ENCODE measurements around the gene CSMD2. TPM values are rescaled to one million over a fixed set of nuclear protein-coding genes. Genes with fewer than 3 reads are reported as not detected.

Gene CSMD2
- total RNA-seq, 2 experiments from 2014 or later: not detected

- H3K36me3 Mint-ChIP-seq (ENCODE audit: low read depth): no peaks in the 10 kb centered on the region
- POLR2A ChIA-PET: no interaction called here
- no peak for DNase-seq
- no peaks in the 10 kb centered on the region for H3K4me1 Mint-ChIP-seq
- no peaks in the 10 kb centered on the region for H3K9me3 Mint-ChIP-seq
- no peaks in the 10 kb centered on the region for H3K27me3 Mint-ChIP-seq
- CTCF ChIA-PET: no interaction called here
- no peak overlapping the region for H3K4me3 Mint-ChIP-seq
- no peak overlapping the region for H3K27ac Mint-ChIP-seq
These were observed 269.1 kb downstream of the CSMD2 start for GRCh38 chr1:33895976-33896375.

DNA sequence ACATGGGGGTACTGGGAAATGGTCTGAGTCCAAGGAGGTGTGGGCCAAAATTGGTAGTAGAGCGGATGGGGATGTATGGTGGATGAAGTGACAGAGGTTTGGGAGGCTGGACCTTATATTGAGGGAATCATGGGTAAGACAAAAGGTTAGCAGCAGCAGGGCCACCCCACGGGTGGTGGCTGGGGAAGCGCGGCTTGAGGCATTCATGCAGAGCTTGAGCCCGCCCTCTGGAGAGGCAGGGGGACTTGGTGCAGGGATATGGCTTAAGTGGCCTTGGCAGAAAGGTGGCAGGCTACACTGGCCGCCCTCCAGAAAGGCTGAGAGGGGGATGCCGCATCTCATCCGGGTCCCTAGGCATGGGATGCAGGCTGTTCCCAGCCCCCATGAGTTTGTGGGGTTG, 269.6 kb downstream of the CSMD2 start:
- CTCF ChIA-PET: no interaction called here
- H3K36me3 Mint-ChIP-seq (ENCODE audit: low read depth): no peaks in the 10 kb centered on the region
- H3K4me3 Mint-ChIP-seq: no peak overlapping the region
- H3K27ac Mint-ChIP-seq: no peak overlapping the region
- no peaks in the 10 kb centered on the region for H3K27me3 Mint-ChIP-seq
- no peaks in the 10 kb centered on the region for H3K4me1 Mint-ChIP-seq
- H3K9me3 Mint-ChIP-seq: no peaks in the 10 kb centered on the region
- POLR2A ChIA-PET: no interaction called here
- DNase-seq: no peak

- Mint-ChIP-seq H3K4me3 (no peak overlapping the region), H3K27ac (no peak overlapping the region), H3K9me3 (no peaks in the 10 kb centered on the region), H3K27me3 (no peaks in the 10 kb centered on the region), H3K36me3 (ENCODE audit: low read depth) (no peaks in the 10 kb centered on the region), H3K4me1 (no peaks in the 10 kb centered on the region)
- ChIA-PET POLR2A (no interaction called here), CTCF (no interaction called here)
- DNase-seq: no peak
These were observed 271.7 kb downstream of the CSMD2 start for GRCh38 chr1:33893147-33893830.

DNA sequence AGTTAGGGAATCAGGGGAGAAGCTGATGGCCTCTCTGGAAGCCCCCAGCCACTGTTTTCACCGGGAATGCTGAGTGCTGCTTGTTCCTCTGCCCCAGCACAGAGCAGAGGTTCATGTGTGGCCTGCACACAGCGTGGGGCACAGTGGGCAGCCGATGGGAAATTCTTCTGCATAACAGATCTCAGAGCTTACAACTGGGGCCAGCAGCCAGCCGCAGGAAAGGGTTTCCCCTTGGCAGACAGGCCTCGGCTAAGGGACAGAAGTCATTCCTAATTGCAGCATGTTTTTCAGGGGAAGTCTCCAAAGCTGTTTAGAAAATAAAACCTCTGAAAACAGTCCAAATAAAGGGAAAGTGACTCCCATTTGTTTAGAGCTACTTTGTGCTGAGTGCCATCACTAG, 278.5 kb downstream of the CSMD2 start:
- Mint-ChIP-seq H3K4me1 (no peaks in the 10 kb centered on the region), H3K4me3 (no peak overlapping the region), H3K27me3 (no peaks in the 10 kb centered on the region), H3K27ac (no peak overlapping the region), H3K9me3 (no peaks in the 10 kb centered on the region), H3K36me3 (ENCODE audit: low read depth) (no peaks in the 10 kb centered on the region)
- ChIA-PET CTCF (no interaction called here), POLR2A (no interaction called here)
- no peak for DNase-seq

- no peak overlapping the region for H3K4me3 Mint-ChIP-seq
- peaks cover 2% of the 10 kb centered on the region for H3K27me3 Mint-ChIP-seq
- no peaks in the 10 kb centered on the region for H3K36me3 Mint-ChIP-seq (ENCODE audit: low read depth)
- H3K9me3 Mint-ChIP-seq: no peaks in the 10 kb centered on the region
- no peak for DNase-seq
- no peak overlapping the region for H3K27ac Mint-ChIP-seq
- no peaks in the 10 kb centered on the region for H3K4me1 Mint-ChIP-seq
- ChIA-PET POLR2A (interaction anchor here (0.6 kb wide), 1 partner anchor 157 kb away, joined by 5 read pairs; no protein-coding TSS in a partner anchor), CTCF (no interaction called here)
These were observed 284.7 kb downstream of the CSMD2 start for GRCh38 chr1:33880305-33880704.

GRCh38 chr1:33878392-33878791, 286.6 kb downstream of the CSMD2 start:
- ChIA-PET POLR2A (no interaction called here), CTCF (no interaction called here)

DNA sequence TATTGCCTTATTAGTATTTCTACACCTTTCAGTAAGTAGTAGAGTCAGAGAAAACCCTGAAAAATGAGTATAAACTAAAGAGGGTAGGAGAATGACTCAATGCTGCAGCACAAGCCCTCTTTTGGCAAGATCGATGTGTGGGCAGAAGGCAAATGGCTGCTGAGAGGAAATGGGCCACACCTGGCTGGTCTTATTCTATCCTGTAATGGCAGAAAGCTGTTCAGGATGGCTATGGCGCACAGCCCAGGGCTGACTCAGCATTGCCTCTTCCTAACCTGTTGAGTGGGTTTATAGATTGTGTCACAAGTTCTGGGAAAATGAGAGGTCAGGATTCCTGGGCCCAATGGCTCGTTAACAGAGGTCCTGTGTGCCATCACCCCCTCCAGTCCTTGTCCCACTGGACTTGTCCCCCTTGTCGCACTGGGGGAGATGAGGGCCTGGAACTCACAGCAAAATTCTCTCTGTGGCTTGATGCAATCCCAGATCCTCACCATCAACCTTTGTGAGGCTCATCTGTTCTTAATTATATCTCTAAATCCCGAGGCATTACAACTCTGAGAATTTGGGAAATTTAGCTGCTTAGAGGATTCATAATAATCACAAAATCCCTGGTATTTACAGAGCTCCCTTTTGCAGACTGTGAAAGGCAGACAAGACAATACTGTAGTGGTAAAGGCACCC, 287.9 kb downstream of the CSMD2 start:
- H3K27me3 Mint-ChIP-seq: peaks cover 6% of the 10 kb centered on the region
- CTCF ChIA-PET: no interaction called here
- H3K9me3 Mint-ChIP-seq: no peaks in the 10 kb centered on the region
- H3K4me1 Mint-ChIP-seq: no peaks in the 10 kb centered on the region
- H3K36me3 Mint-ChIP-seq (ENCODE audit: low read depth): no peaks in the 10 kb centered on the region
- POLR2A ChIA-PET: no interaction called here
- H3K4me3 Mint-ChIP-seq: no peak overlapping the region
- no peak for DNase-seq
- no peak overlapping the region for H3K27ac Mint-ChIP-seq

More at GRCh38 chr1:33878392-33878791, 286.6 kb downstream of the CSMD2 start:
- DNase-seq: no peak
- Mint-ChIP-seq H3K27ac (no peak overlapping the region), H3K4me3 (no peak overlapping the region), H3K27me3 (peaks cover 6% of the 10 kb centered on the region), H3K4me1 (no peaks in the 10 kb centered on the region), H3K36me3 (ENCODE audit: low read depth) (no peaks in the 10 kb centered on the region), H3K9me3 (no peaks in the 10 kb centered on the region)

- Mint-ChIP-seq H3K9me3 (no peaks in the 10 kb centered on the region), H3K36me3 (ENCODE audit: low read depth) (no peaks in the 10 kb centered on the region), H3K4me3 (no peak overlapping the region), H3K27me3 (peaks cover 4% of the 10 kb centered on the region), H3K4me1 (no peaks in the 10 kb centered on the region), H3K27ac (no peak overlapping the region)
- POLR2A ChIA-PET: no interaction called here
- CTCF ChIA-PET: no interaction called here
- DNase-seq: no peak
These were observed 289.2 kb downstream of the CSMD2 start for GRCh38 chr1:33875862-33876261.

- CTCF ChIA-PET: no interaction called here
- Mint-ChIP-seq H3K4me3 (no peak overlapping the region), H3K36me3 (ENCODE audit: low read depth) (no peaks in the 10 kb centered on the region), H3K27ac (no peak overlapping the region), H3K9me3 (no peaks in the 10 kb centered on the region), H3K4me1 (no peaks in the 10 kb centered on the region), H3K27me3 (peaks cover 4% of the 10 kb centered on the region)
- no peak for DNase-seq
- POLR2A ChIA-PET: no interaction called here
These were observed 290.4 kb downstream of the CSMD2 start for GRCh38 chr1:33874636-33875035.

DNA sequence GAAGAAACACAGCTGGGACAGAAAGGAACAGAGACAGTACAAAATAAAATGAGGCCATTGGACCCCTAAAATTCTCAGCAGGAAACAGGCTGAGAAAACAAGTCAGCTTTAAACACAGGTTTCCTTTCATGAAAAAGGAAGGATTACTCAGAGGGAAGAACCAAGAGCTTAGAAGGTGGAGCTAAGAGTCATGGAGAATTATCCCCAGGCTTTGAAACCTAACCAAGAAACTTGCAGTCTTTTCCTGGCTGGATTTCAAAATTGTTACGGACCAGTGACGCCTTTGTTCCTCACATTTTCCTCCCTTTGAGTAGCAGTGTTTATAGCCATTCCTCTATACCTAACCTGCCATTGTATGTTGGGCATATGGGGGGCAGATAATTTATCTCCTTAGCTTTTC, 292.3 kb downstream of the CSMD2 start:
- CTCF ChIA-PET: interaction anchor here (0.6 kb wide), 1 partner anchor 49 kb away, joined by 4 read pairs; no protein-coding TSS in a partner anchor
- POLR2A ChIA-PET: interaction anchor here (0.7 kb wide), 1 partner anchor 941 kb away, joined by 10 read pairs; no protein-coding TSS in a partner anchor
- H3K4me1 Mint-ChIP-seq: no peaks in the 10 kb centered on the region

GRCh38 chr1:33872275-33872674, 292.8 kb downstream of the CSMD2 start:
- H3K4me1 Mint-ChIP-seq: no peaks in the 10 kb centered on the region
- DNase-seq: no peak
- H3K9me3 Mint-ChIP-seq: no peaks in the 10 kb centered on the region
- ChIA-PET CTCF (interaction anchor here (0.6 kb wide), 1 partner anchor 50 kb away, joined by 4 read pairs; no protein-coding TSS in a partner anchor), POLR2A (interaction anchor here (0.7 kb wide), 1 partner anchor 941 kb away, joined by 10 read pairs; no protein-coding TSS in a partner anchor)
- no peak overlapping the region for H3K27ac Mint-ChIP-seq
- no peaks in the 10 kb centered on the region for H3K36me3 Mint-ChIP-seq (ENCODE audit: low read depth)
- H3K27me3 Mint-ChIP-seq: peaks cover 4% of the 10 kb centered on the region
- no peak overlapping the region for H3K4me3 Mint-ChIP-seq

More for the DNA sequence above, 292.3 kb downstream of the CSMD2 start:
- H3K36me3 Mint-ChIP-seq (ENCODE audit: low read depth): no peaks in the 10 kb centered on the region
- no peak for DNase-seq
- no peaks in the 10 kb centered on the region for H3K9me3 Mint-ChIP-seq
- H3K27me3 Mint-ChIP-seq: peaks cover 4% of the 10 kb centered on the region
- no peak overlapping the region for H3K4me3 Mint-ChIP-seq
- no peak overlapping the region for H3K27ac Mint-ChIP-seq

- DNase-seq: no peak
- Mint-ChIP-seq H3K4me1 (no peaks in the 10 kb centered on the region), H3K27me3 (no peaks in the 10 kb centered on the region), H3K36me3 (ENCODE audit: low read depth) (no peaks in the 10 kb centered on the region), H3K27ac (no peak overlapping the region), H3K9me3 (no peaks in the 10 kb centered on the region), H3K4me3 (no peak overlapping the region)
- CTCF ChIA-PET: no interaction called here
- POLR2A ChIA-PET: no interaction called here
These were observed 297.3 kb downstream of the CSMD2 start for GRCh38 chr1:33867684-33868083.

GRCh38 chr1:33866281-33866680, 298.7 kb downstream of the CSMD2 start:
- no peaks in the 10 kb centered on the region for H3K9me3 Mint-ChIP-seq
- DNase-seq: no peak
- POLR2A ChIA-PET: no interaction called here
- H3K36me3 Mint-ChIP-seq (ENCODE audit: low read depth): no peaks in the 10 kb centered on the region
- H3K4me1 Mint-ChIP-seq: no peaks in the 10 kb centered on the region
- H3K27ac Mint-ChIP-seq: no peak overlapping the region
- CTCF ChIA-PET: no interaction called here
- H3K27me3 Mint-ChIP-seq: no peaks in the 10 kb centered on the region
- H3K4me3 Mint-ChIP-seq: no peak overlapping the region
